SK-N-SH (cell line): Measurements from ENCODE around the gene COX5A.

Experiments
- CTCF ChIP-seq: fragments of 200-600 bp; sonication (generic); IDR thresholded peaks from 2 replicates; pipeline ENCODE4 v1.6.1; 2017; ENCODE audit warnings: antibody characterized with exemption, mild to moderate bottlenecking, moderate library complexity
- EP300 ChIP-seq, 2 experiments: IDR thresholded peaks; 2 replicates each; pipeline versions ENCODE4 v1.4.0 to v1.6.1; 2012; ENCODE audit warnings: borderline replicate concordance in 1 of 2, low read depth in 1 of 2, low read length in 1 of 2
- JUND ChIP-seq: IDR thresholded peaks from 2 replicates; pipeline ENCODE4 v1.4.0; 2012
- MXI1 ChIP-seq: IDR thresholded peaks from 2 replicates; pipeline ENCODE4 v1.6.1; 2012; ENCODE audit warnings: mild to moderate bottlenecking, low read depth, low read length, improper control_type of control experiment
- POLR2AphosphoS5 ChIP-seq: IDR thresholded peaks from 2 replicates; pipeline ENCODE4 v1.6.1; 2012; ENCODE audit warnings: low read depth, low read length
- RAD21 ChIP-seq: IDR thresholded peaks from 2 replicates; pipeline ENCODE4 v1.6.1; 2012; ENCODE audit warnings: mild to moderate bottlenecking, low read length
- TAF1 ChIP-seq: IDR thresholded peaks from 2 replicates; pipeline ENCODE4 v1.6.1; 2012; ENCODE audit warnings: low read depth, mild to moderate bottlenecking, low read length, moderate library complexity, borderline replicate concordance
- USF2 ChIP-seq: fragments of 150-350 bp; IDR thresholded peaks from 2 replicates; pipeline ENCODE4 v1.6.1; 2017; ENCODE audit warnings: antibody characterized with exemption, low read length, low read depth, borderline replicate concordance

GRCh38 chr15:74963213-74963612 is 25.3 kb upstream of the COX5A start:
- no peak for TF ChIP-seq JUND
- TF ChIP-seq POLR2AphosphoS5: no peak
- TF ChIP-seq EP300 (IDR thresholded peaks at IDR 0.05; ENCODE audit: borderline replicate concordance in 1 of 2, low read depth in 1 of 2, low read length in 1 of 2): no peak
- TF ChIP-seq CTCF: no peak
- TF ChIP-seq TAF1: no peak
- TF ChIP-seq MXI1: no peak
- no peak for TF ChIP-seq USF2
- TF ChIP-seq RAD21: no peak
